HG02763 (cell line): Measurements from ENCODE around the gene ADAM23.
A peak's percentile ranks its signal among the peaks of the same experiment; 100 is the strongest.

Experiments
- ATAC-seq: cut with Tn5 transposase; IDR thresholded peaks from one replicate; pipeline ENCODE4 v1.9.1; 2021; ENCODE audit warnings: mild to moderate bottlenecking, moderate library complexity; ENCODE audit not compliant: unreplicated experiment

The ADAM23 gene

DNA sequence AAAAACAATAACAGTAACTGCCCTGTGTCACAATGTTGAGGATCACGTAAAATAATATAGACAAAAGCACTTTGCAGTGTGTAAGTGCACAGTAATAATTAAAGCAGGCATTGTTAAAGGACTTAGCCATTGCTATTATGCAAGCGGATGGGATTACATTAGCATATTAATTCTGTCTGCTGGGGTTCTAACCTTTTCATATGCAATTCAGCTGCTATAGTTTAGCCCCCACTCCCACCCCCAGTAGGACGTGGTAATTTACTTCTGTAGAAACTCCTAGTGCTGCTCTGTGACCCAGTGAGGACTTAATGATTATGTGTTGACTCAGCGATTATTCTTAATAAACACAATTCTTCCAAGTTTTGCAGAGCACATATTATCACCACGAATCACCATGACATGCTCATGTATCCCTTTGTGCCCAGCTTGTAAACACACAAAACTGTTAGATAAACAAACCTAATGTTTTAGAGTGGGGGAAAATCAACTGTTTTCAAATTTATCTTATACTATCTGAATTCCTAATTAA is 5.1 kb upstream of the ADAM23 start:
- no peak for ATAC-seq

DNA sequence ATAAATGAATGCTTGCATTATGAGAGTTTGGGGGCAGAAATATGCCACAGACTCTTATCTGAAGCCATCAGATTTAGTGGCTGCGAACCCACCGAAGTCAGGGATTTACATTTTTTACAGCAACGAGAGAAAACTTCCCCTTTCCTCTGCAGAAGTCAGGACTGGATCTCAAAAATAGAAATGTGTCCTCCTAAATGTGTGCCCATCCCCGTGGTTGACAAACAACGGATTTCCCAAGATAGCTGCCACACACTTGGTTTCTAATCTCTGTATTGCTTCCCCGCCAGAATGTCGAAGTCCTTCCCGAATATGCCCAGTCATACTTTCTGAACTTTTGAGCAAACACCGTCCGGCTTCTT is 879 bp upstream of the ADAM23 start:
- no peak for ATAC-seq

DNA sequence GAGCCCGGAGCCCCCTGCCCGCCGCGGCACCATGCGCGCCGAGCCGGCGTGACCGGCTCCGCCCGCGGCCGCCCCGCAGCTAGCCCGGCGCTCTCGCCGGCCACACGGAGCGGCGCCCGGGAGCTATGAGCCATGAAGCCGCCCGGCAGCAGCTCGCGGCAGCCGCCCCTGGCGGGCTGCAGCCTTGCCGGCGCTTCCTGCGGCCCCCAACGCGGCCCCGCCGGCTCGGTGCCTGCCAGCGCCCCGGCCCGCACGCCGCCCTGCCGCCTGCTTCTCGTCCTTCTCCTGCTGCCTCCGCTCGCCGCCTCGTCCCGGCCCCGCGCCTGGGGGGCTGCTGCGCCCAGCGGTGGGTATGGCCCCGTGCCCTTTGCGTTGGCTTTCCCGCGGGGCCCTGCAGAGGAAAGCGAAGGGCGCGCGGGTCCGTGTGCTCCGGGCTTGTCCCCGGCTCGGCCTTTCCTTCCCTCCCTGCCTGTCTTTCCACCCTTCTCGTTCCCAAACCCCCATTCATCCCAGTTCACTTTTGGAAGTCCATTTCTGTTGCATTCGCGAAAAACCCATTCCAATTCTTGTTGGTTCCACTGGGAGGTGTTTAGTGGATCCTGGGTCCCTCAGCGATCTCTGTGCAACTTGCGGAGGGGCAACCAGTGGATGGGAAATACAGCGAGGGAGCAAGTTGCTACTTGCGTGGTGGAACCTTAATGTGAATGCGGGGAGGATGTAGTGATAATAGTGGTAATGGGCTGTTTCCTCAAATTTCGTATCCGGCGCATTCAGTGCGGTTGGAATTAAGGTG is 599 bp downstream of the ADAM23 start:
- no peak for ATAC-seq

DNA sequence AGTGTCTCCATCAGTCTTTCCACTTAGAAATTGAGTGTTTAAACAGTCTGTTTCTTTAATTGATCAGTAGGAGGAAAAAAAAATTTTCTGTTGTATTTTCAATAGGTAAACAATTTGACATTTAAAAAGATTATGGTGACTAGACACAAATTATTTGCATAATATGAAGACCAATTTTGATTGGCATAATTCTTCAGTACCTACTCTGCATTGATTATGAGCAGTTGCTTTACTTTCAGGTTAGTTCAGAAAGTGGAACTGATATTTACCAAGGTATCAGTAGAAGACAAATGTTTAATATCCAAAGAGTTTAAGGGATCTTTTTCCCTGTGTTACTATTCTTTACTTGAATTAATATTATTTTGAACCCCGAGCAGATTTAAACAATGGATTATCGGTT is 2.6 kb downstream of the ADAM23 start:
- ATAC-seq, result no peak

DNA sequence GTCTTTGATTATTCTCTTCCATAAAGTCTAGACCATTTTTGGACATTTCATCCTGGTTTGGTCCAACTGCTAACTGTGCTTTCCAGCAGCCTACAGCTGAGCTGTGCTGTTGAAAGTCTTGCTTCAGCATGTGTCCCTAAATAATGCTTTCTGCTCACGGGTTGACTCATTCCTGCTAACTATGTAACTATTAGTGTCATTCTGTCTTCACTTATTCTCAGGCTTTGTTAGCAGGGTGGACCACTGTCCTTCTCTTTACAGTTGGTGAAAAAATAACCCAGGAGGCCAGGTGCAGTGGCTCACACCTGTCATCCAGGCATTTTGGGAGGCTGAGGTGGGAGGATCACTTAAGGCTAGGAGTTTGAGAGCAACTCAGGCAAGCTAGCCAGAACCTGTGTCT is 8.9 kb downstream of the ADAM23 start:
- no peak for ATAC-seq

DNA sequence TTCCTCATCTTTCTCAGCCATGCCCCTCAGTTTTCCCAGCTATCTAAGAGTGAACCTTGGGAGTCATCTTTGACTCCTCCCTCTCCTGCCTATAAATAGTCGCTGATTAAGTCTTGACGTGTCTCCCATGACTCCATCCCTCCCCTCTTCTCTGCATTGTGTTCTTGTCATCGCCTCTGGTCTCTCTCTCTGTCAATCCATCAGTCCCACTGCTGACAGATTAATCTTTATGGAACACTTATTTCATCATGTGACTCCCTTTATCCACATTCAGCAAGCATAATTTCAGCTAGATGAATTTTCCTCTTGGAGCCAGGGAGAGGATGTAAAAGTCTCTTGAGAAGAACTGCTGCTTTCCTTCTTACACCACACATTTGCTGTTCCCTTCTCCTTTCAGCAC is 9.4 kb downstream of the ADAM23 start:
- ATAC-seq, result no peak

DNA sequence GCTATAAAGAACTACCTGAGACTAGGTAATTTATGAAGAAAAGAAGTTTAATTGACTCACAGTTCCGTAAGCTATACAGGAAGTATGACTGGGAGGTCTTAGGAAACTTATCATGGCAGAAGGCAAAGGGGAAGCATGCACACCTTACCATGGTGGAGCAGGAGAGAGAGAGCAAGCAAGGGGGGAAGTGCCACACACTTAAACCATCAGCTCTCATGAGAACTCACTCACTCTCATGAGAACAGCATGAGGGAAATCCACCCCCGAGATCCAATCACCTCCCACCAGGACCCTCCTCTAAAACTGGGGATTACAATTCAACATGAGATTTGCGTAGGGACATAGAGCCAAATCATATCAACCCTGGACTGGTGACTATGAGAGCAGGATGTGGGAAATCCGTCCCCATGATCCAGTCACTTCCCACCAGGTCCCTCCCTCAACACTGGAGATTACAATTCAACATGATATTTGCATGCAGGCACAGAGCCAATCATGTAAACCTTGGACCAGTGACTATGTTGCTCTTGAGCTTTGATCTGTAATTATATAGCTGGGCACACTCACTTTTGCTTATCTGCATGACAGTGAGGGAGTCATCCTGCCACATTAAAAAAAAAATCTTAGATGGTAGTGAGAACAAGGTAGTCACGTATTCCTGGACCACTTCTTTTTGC is 12.9 kb downstream of the ADAM23 start:
- no peak for ATAC-seq

DNA sequence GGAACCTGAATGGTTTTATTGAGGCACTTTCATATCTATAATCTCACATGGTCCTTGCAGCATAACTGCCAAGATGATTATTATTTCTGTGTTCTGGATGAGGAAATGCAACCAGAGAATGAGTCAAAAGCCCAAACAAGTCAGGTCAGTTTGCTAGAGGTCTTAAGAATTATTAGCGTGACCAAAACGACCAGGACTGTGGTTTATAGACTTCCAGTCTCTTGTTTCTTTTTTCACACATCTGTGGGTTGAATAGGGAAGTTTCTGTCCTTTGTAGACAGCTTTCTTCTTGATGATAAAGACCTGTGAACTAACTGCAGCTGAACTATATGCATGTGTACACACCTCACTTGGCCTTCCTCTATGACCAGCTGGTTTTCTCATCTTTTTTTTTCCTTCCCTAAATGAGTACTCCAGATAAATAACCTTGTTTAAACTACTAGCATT is 13.9 kb downstream of the ADAM23 start:
- peak; percentile 86 for ATAC-seq

DNA sequence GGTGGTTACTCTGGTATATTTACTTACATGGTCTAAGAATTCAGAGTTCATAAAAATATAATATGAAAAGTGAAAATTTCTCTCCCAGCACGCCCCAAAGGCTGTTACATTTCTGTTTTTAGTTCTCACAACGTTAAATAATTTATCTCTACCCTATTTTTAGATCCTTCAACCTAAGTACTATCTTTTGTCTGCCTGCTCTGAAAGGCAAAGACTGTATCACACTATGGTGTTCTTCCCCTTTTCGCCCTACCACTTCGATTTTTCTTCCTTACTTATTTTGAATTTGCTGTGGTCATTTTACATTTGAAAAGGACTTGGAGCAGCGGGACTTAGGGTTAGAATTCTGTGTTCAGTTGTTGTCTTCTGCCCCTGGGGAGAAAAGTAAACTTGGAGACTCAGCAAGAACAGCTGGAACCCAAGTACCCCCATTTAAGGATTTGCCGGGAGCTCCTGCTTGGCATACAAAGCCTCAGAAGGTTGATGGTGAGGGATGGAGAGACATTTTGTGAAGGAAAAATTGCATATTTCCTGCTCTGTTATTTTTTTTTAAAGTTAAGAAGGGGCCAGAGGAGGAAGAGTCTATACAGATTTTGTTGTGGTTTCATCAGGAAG is 19.0 kb downstream of the ADAM23 start:
- no peak for ATAC-seq

DNA sequence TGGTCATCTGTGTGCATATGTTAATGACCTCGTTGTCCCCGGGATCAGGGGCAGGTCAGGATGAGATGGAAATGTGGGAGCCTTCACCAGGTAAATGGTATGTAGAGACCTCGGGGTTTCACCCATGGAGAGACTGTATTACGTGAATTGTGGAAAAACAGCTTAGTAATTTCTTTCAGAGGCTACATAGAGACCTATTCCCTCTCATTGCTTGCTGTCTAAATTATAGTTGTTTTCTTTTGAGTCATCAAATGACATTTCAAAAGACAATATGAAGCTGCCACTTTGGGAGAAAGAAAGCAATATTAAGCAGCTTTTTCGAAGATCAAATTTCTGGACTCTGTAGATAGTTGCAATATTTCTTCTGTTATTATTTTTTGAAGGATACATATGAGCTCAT is 20.4 kb downstream of the ADAM23 start:
- ATAC-seq, result no peak

DNA sequence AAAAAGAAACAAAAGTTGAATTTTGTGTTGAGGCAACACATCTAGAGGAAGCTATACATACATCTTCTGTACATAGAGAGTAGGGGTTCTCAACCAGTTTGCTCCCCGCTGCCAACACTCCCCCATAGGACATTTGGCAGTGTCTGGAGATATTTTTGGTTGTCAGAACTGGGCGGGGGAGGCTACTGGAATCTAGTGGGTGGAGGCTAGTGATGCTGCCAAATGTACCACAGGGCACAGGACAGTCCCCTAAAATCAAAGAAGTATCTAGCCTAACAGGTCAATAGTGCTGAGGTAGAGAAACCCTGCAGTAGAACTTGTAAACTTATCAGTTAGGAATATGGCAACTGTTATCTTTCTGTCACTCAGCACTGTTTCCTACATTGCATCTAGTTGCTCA is 21.3 kb downstream of the ADAM23 start:
- ATAC-seq, result no peak

DNA sequence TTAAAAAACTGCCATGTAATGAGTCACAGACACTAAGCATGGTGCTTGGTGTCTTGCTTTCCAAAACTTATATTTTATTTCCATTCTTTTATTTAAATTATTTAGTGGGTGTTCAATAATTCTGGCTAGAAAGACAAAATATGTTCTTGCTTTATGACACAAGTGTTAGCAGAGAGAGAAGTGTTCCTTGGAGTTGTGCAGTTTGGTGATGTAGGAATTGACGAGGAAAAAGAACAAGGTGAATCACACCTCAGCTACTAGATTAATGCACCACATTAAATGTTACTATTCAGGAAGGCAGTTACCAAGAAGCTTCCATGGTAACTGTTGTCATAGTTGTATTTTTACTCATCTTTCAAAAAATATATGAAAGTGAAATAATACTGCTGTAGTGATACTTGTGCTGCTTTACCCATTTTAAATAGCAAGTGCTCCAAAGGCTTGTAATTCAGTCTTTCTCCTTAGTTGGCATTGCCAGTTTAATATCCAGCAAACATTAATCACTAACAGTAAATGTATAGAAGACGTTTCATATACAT is 28.3 kb downstream of the ADAM23 start:
- no peak for ATAC-seq

DNA sequence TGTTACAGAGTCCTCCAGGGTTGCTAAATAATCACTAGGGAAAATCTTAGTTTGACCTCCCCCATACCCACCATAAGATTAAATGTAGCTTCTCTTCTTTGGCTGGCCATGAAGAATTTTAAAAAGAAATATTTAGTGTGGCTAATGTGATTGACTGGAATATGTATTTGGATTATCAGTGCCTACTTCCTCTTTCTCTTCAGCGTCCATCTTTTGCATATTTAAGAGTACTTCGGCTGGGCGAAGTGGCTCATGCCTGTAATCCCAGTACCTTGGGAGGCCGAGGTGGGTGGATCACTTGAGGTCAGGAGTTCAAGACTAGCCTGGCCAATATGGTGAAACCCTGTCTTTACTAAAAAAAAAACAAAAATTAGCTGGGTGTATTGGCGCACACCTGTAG is 28.8 kb downstream of the ADAM23 start:
- no peak for ATAC-seq

DNA sequence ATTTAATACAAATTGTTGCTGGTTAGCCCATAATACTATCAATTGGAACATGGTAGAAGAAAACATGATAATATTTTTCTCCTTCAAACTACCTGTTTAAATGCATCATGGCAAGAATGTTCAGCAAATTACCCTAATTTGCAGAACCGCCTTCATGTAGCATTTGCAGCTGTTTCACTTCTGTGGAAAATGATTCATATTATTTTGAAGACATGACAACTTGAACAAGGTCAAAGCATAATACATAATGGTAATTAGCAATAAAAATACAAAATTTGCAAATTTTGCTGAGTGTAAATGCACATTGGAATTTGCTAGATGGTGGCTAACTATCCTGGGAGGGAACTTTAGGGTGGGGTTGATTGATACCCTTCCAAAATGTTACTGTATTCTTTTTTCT is 30.8 kb downstream of the ADAM23 start:
- ATAC-seq, result no peak

DNA sequence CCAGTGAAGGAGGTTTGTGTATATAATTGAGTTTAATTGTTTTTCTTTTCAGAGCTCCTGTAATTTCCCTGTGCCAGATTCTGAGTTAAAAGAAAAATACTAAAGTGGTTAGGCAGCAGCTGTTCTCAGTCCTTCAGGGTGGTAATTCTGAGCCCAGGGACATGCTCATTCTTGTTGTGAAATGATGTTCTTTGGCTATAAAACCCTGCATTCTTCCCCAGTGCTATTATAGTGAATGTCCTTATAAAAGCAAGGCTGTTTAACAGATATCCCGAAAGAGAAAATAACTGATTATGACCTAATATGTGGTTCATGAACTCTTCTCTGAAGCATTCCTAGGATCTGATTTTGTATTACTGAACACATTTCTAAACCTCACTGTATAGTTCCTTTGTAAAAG is 34.0 kb downstream of the ADAM23 start:
- ATAC-seq, result no peak

DNA sequence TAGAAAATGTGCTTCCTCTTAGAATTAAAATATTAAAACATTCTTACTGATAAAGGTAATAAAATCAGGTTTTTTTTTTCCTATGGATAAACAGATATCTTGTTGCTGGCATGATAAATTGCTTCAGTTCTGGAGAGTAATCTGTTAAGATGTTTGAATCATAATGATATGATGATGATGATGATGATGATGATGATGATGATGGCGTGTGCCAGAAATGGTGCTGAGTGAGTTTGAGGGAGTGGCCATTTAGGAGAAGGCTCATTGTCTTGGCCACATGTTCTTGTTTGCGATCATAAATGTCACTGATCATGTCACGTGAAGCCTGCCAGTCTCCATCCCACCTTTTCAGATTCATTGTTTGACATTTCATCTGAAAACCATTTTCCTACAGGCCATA is 35.0 kb downstream of the ADAM23 start:
- ATAC-seq, result no peak

DNA sequence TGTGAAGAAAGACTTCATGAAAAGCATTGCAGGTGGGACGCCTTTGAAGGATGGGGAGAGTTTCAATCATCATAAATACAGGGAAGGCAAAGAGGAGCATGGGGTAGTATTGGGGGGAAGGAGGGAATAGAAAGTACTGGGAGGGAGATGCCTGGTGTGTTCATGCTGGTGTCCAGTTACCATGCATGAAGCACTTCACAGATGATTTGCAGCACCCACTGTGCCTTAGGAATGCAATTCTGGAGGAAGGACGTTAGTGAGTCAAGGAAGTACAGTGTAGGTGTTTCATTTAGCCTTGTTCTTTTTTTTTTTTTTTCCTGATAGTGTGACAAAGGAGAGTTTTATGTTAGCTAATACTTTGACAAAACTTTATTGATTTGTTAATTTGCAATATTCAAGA is 36.8 kb downstream of the ADAM23 start:
- ATAC-seq, result no peak

DNA sequence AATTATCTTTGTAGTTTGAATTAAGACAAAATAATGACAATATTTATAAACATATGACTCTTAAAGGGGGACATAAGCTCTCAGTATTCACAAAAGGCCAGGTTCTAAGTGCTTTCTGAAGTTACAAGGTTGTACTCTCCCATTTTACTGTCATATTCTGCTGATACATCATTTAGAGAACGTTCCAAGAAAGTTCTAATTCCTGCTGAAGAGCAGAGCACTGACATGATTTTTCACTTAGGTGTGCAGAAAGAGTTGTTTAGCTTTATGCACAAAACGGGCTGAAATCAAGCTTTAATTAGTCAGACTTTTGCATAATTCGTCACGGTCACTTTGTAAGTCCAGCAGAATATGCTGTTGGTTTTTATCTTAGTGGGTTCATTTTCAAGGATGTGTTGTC is 37.3 kb downstream of the ADAM23 start:
- ATAC-seq, result no peak

DNA sequence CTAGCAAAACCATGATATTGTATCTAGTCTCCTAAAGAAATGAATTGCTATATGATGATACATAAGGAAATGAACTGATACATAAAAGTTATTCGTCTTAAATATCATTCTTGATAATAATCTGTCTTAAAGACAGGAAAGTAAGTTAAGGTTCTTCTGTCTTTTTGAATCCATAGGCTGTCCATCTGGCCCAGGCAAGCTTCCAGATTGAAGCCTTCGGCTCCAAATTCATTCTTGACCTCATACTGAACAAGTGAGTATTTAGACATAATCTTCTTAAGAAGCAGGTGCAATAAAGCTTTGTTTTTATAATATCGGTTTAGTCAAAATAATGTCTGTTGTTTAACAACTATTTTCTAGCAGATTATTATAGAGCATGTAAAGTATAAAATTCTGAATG is 37.7 kb downstream of the ADAM23 start:
- no peak for ATAC-seq

DNA sequence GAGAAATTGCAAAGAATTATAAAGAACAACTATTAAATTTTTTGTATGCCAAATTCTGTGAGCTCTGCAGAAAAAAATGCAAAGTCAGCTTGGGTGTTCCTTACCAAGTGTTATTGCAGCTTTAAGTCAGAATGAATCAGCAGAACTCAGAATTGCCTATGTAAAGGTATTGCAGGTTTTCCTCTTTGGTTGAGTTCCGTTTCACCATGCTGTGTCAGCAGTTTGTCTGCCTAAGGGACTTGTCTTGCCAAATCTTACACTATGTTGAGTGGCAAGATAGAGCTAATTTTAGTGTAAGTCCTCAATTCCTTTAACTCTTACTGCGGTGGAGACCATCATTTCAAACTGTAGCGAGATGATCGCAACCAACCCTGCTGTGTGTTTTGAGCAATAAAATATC is 38.8 kb downstream of the ADAM23 start:
- ATAC-seq, result no peak

DNA sequence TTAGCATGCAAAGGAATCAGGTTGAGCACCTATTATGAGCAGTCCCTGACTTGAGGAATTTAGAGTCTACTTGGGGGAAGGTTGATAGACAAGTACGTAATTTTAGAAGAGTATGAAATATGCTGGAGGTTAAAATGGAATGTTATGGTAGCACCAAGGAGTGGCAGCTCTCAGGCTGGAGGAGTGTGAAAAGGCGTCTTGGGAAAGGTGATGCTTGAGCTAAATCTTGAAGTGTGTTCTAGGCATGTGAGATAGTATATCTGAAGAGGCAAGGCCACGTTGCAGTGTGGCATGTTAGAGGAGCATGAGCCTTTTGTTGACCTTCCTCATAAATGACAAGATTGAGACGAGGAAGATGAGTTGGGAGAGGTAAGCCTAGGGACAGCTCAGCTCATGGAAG is 39.3 kb downstream of the ADAM23 start:
- ATAC-seq, result no peak

DNA sequence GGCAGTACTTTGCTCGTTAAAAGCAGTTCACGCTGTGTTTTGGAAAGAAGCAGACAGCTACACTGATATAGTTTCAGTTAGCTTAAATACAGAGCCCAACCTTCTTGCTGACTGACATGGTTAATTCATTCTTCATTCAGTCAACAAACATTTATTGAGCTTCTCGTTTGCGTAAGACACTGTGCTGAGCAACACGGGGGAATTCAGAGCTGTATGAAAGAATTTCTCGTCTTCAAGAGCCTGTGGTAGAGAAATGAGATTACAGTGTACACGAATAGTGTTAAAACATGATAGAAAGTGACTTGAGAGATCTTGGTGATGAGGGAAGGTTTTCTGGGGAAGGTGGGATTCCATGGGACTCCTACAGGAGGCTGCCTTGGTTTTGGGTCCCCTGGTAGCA is 44.7 kb downstream of the ADAM23 start:
- no peak for ATAC-seq
